HUES64 (cell line): ENCODE measurements around the gene PUS7L.
"Not testable (repeated sequence)": the region's sequence is repeated elsewhere in the genome, so short reads cannot be mapped to it uniquely, and the experiment has no call there.

Experiments used
- H3K27ac ChIP-seq: 2 replicates; pipeline ENCODE4 v1.7.0; 2013; ENCODE audit warnings: low read depth, low read length, inconsistent platforms
- H3K27me3 ChIP-seq: 2 replicates; pipeline ENCODE4 v1.6.1; 2013; ENCODE audit warnings: mild to moderate bottlenecking, low read length; ENCODE audit not compliant: insufficient read depth
- H3K36me3 ChIP-seq: 2 replicates; pipeline ENCODE4 v1.6.1; 2013; ENCODE audit warnings: mild to moderate bottlenecking, low read length; ENCODE audit not compliant: insufficient read depth
- H3K4me1 ChIP-seq: 2 replicates; pipeline ENCODE4 v1.6.1; 2013; ENCODE audit warnings: mild to moderate bottlenecking, low read length, moderate library complexity; ENCODE audit not compliant: insufficient read depth
- H3K4me3 ChIP-seq: 2 replicates; pipeline ENCODE4 v1.5.1; 2013; ENCODE audit warnings: mild to moderate bottlenecking, low read length, moderate library complexity
- H3K9ac ChIP-seq: 2 replicates; pipeline ENCODE4 v1.6.1; 2013; ENCODE audit warnings: mild to moderate bottlenecking, low read depth, low read length
- H3K9me3 ChIP-seq: 2 replicates; pipeline ENCODE4 v1.6.1; 2013; ENCODE audit warnings: low read depth, low read length; ENCODE audit not compliant: insufficient read depth
- WGBS: fragments of 150-250, 120-280 bp; methylation state at CpG from one replicate; pipeline ENCODE4 v1.1.7; 2013; ENCODE audit warnings: missing lambda C conversion rate; 5-methylcytosine and 5-hydroxymethylcytosine counted together

Gene PUS7L

GRCh38 chr12:43776498-43776897, 17.9 kb upstream of the PUS7L start:
- Histone ChIP-seq H3K9ac (no peak overlapping the region), H3K27ac (no peak overlapping the region), H3K9me3 (no peaks in the 10 kb centered on the region), H3K27me3 (no peaks in the 10 kb centered on the region), H3K4me1 (no peaks in the 10 kb centered on the region), H3K36me3 (peaks cover 30% of the 10 kb centered on the region), H3K4me3 (no peak overlapping the region)
- WGBS = 55% methylated on average over 2 of the region's 3 CpGs

GRCh38 chr12:43766291-43766690, 7.7 kb upstream of the PUS7L start:
- Histone ChIP-seq H3K4me1 (peaks cover 42% of the 10 kb centered on the region), H3K27ac (no peak overlapping the region), H3K27me3 (no peaks in the 10 kb centered on the region), H3K9me3 (0 out of 2 replicates have a peak, but pooled peaks cover 4% of the 10 kb centered on the region), H3K4me3 (no peak overlapping the region), H3K36me3 (peaks cover 9% of the 10 kb centered on the region), H3K9ac (no peak overlapping the region)

- Histone ChIP-seq H3K9me3 (no peaks in the 10 kb centered on the region), H3K27me3 (no peaks in the 10 kb centered on the region), H3K27ac (peak overlapping the region; percentile 57), H3K36me3 (no peaks in the 10 kb centered on the region; the same call in 1 of the 2 replicates), H3K4me3 (no peak overlapping the region), H3K4me1 (peaks cover 45% of the 10 kb centered on the region), H3K9ac (no peak overlapping the region)
These were observed 5.9 kb upstream of the PUS7L start for GRCh38 chr12:43764528-43764927.

DNA sequence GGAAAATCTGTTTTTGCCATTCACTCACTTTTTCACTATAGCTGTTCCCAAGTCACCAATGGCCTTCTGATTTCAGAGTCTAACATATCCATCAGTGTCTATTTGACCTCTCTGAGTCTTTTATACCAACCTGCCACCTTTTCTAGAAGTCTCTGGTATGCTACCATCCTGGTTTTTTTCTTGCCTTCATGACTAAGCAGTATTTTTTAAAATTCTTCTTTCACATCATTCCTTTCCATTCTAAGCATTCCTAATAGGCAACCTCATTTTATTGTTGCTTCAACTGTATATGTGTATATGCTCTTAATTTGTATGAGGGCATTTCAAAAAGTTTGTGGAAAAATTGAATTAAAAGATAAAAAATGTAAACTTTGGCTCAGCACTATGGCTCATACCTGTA, 5.2 kb upstream of the PUS7L start:
- Histone ChIP-seq H3K36me3 (no peaks in the 10 kb centered on the region; the same call in 1 of the 2 replicates), H3K4me3 (no peak overlapping the region), H3K27ac (peak overlapping the region; percentile 3), H3K4me1 (peaks cover 45% of the 10 kb centered on the region), H3K27me3 (no peaks in the 10 kb centered on the region), H3K9me3 (no peaks in the 10 kb centered on the region), H3K9ac (no peak overlapping the region)

GRCh38 chr12:43762596-43762995, 4.0 kb upstream of the PUS7L start:
- peak overlapping the region; percentile 84 for H3K27ac ChIP-seq
- H3K9me3 ChIP-seq = no peaks in the 10 kb centered on the region
- H3K9ac ChIP-seq = peak overlapping the region; percentile 40; the same call in 1 of the 2 replicates
- no peak overlapping the region for H3K4me3 ChIP-seq
- no peaks in the 10 kb centered on the region for H3K36me3 ChIP-seq
- H3K4me1 ChIP-seq = peaks cover 49% of the 10 kb centered on the region
- no peaks in the 10 kb centered on the region for H3K27me3 ChIP-seq

DNA sequence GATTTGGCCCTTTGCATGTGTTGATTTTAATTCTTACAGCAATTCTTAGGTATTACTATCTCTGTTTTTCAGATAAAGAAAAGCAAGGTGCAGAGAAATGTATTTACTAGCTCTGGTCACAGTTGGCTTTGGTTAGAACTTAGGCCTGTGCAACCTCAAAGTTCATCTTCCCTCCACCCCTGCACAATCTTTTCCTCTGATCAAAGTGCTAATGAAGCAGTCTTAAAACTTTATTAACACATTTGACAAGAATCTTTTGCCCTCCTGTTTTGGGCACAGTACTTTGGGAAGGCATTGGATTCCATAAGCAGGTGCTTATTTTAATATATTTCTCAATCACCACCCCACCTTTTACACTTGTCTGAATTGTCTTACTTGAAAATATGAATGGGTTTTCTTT, 2.9 kb upstream of the PUS7L start:
- Histone ChIP-seq H3K4me1 (peaks cover 46% of the 10 kb centered on the region), H3K27ac (no peak overlapping the region; the same call in 1 of the 2 replicates), H3K9me3 (no peaks in the 10 kb centered on the region), H3K9ac (no peak overlapping the region), H3K27me3 (no peaks in the 10 kb centered on the region), H3K4me3 (no peak overlapping the region), H3K36me3 (no peaks in the 10 kb centered on the region)

GRCh38 chr12:43760396-43760795, 1.8 kb upstream of the PUS7L start:
- H3K9me3 ChIP-seq = no peaks in the 10 kb centered on the region
- peaks cover 39% of the 10 kb centered on the region for H3K4me1 ChIP-seq
- H3K27ac ChIP-seq = no peak overlapping the region
- H3K4me3 ChIP-seq = no peak overlapping the region
- no peak overlapping the region for H3K9ac ChIP-seq
- 91% methylated on average over 1 of the region's 2 CpGs for WGBS
- H3K27me3 ChIP-seq = no peaks in the 10 kb centered on the region
- no peaks in the 10 kb centered on the region for H3K36me3 ChIP-seq

GRCh38 chr12:43758247-43758727, 303 bp downstream of the PUS7L start:
- Histone ChIP-seq H3K4me1 (peaks cover 26% of the 10 kb centered on the region), H3K9me3 (no peaks in the 10 kb centered on the region), H3K9ac (peak overlapping the region; percentile 74), H3K36me3 (peaks cover 19% of the 10 kb centered on the region), H3K27me3 (no peaks in the 10 kb centered on the region), H3K27ac (no peak overlapping the region), H3K4me3 (peak overlapping the region; percentile 84)
- 57% methylated on average over 18 of the region's 18 CpGs for WGBS

- peaks cover 32% of the 10 kb centered on the region for H3K36me3 ChIP-seq
- no peaks in the 10 kb centered on the region for H3K27me3 ChIP-seq
- no peak overlapping the region for H3K9ac ChIP-seq
- 0 out of 2 replicates have a peak, but pooled peaks cover 4% of the 10 kb centered on the region for H3K4me1 ChIP-seq
- no peak overlapping the region for H3K4me3 ChIP-seq
- H3K9me3 ChIP-seq = no peaks in the 10 kb centered on the region
- no peak overlapping the region for H3K27ac ChIP-seq
- WGBS = 86% methylated on average over 2 of the region's 3 CpGs
These were observed 4.6 kb downstream of the PUS7L start for GRCh38 chr12:43754015-43754414.

DNA sequence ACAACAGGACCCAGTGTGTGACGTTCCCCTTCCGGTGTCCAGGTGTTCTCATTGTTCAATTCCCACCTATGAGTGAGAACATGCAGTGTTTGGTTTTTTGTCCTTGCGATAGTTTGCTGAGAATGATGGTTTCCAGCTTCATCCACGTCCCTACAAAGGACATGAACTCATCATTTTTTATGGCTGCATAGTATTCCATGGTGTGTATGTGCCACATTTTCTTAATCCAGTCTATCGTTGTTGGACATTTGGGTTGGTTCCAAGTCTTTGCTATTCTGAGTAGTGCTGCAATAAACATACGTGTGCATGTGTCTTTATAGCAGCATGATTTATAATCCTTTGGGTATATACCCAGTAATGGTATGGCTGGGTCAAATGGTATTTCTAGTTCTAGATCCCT, 7.2 kb downstream of the PUS7L start:
- not testable (repeated sequence) for H3K4me3 ChIP-seq, H3K9ac ChIP-seq, H3K9me3 ChIP-seq, H3K27me3 ChIP-seq, H3K4me1 ChIP-seq, H3K27ac ChIP-seq
- no CpG with 5 or more reads among the region's 6 CpGs for WGBS
- H3K36me3 ChIP-seq = peaks cover 35% of the 10 kb centered on the region

DNA sequence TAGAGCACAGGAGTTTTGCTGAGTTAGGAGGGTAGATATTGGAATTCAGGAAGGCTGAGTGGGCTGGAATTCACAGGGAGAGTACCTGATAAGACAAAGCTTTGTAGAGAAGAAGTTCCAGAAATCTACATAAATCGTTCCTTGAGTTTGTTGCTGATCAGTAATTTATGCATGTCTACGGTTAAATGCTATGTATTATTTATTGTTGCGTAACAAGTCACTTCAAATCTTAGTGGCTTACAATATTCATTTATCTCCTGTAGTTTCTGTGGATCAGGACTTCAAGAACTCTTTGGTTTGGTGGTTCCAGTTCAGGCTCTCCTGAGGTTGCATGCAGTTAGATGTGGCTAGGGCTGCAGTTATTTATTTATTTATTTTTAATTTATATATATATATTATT, 7.8 kb downstream of the PUS7L start:
- no peaks in the 10 kb centered on the region for H3K27me3 ChIP-seq
- no peaks in the 10 kb centered on the region for H3K9me3 ChIP-seq
- no peak overlapping the region for H3K27ac ChIP-seq
- no peak overlapping the region for H3K9ac ChIP-seq
- no peaks in the 10 kb centered on the region for H3K4me1 ChIP-seq
- no peak overlapping the region for H3K4me3 ChIP-seq
- over 99% methylated on average over 3 of the region's 3 CpGs for WGBS
- H3K36me3 ChIP-seq = peaks cover 37% of the 10 kb centered on the region

GRCh38 chr12:43749016-43749415, 9.6 kb downstream of the PUS7L start:
- H3K36me3 ChIP-seq = peaks cover 42% of the 10 kb centered on the region
- no peaks in the 10 kb centered on the region for H3K9me3 ChIP-seq
- H3K27ac ChIP-seq = no peak overlapping the region
- H3K27me3 ChIP-seq = no peaks in the 10 kb centered on the region
- H3K4me3 ChIP-seq = no peak overlapping the region
- 97% methylated on average over 5 of the region's 5 CpGs for WGBS
- H3K9ac ChIP-seq = no peak overlapping the region
- no peaks in the 10 kb centered on the region for H3K4me1 ChIP-seq
